ENCODE data around the gene AP3B2. TPM values are rescaled to one million over a fixed set of nuclear protein-coding genes. Genes with fewer than 3 reads are reported as not detected.

AP3B2 gene
- total and polyA plus RNA-seq, 4 donors, result 0.10 to 0.33 TPM; not detected in 2

DNA sequence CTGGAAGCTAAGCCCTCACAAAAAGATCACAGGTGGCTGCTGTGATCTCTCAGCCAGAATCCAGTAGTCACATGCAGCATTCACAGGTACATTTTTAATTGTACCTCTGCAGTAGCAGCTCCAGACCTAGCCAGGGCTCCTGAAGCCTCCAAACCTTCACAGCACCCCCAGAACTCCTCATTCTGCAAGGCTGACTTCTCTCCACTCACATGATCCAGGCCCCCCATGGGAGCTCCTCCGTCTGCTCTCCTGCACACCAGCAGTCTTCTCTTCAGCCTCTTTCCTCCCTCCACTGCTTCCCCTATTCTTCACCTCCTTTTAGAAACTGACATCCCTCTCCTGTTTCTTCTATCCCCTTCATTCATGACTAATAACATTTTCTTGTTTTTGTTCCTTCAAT lies 49.3 kb downstream of the AP3B2 start:
- H3K9me3 ChIP-seq (ENCODE audit: control insufficient read depth in 4 of 4, low read length in 3 of 4), result no peaks in the 10 kb centered on the region
- TF ChIP-seq TAF1 (conservative IDR thresholded peaks at IDR 0.05) (no peak), JUND (IDR thresholded peaks at IDR 0.05) (no peak), NR2F2 (IDR thresholded peaks at IDR 0.05) (no peak), FOXA1 (IDR thresholded peaks at IDR 0.05) (no peak), EGR1 (IDR thresholded peaks at IDR 0.05; ENCODE audit: low read depth in 2 of 2) (no peak), RXRA (IDR thresholded peaks at IDR 0.05) (no peak), YY1 (IDR thresholded peaks at IDR 0.05) (no peak), GABPA (IDR thresholded peaks at IDR 0.05 in 1 of 2, conservative IDR thresholded peaks at IDR 0.05 in 1 of 2) (no peak), HNF4G (IDR thresholded peaks at IDR 0.05) (no peak), HNF4A (conservative IDR thresholded peaks at IDR 0.05) (no peak)
- H3K4me3 ChIP-seq (ENCODE audit: low read depth in 1 of 3, low read length in 3 of 3), result no peak overlapping the region
- H3K27me3 ChIP-seq (ENCODE audit: control insufficient read depth in 4 of 4, insufficient read depth in 4 of 4, low read length in 3 of 4), result peaks cover 0 to 5% (median 1%) of the 10 kb centered on the region in 4 donors
- no peaks in the 10 kb centered on the region for H3K36me3 ChIP-seq (ENCODE audit: control insufficient read depth in 4 of 4, insufficient read depth in 3 of 4, low read depth in 1 of 4, low read length in 3 of 4)
- 52% methylated on average over 1 of the region's 1 CpG for WGBS
- no peak overlapping the region for H3K9ac ChIP-seq (ENCODE audit: low read depth in 1 of 2, low read length in 2 of 2)
- H3K27ac ChIP-seq (ENCODE audit: low read depth in 1 of 2, low read length in 2 of 2), result no peak overlapping the region
- DNase-seq (ENCODE audit: low spot score), result no peak
- no peaks in the 10 kb centered on the region for H3K4me1 ChIP-seq (ENCODE audit: control insufficient read depth in 4 of 4, insufficient read depth in 4 of 4, low read length in 3 of 4)

DNA sequence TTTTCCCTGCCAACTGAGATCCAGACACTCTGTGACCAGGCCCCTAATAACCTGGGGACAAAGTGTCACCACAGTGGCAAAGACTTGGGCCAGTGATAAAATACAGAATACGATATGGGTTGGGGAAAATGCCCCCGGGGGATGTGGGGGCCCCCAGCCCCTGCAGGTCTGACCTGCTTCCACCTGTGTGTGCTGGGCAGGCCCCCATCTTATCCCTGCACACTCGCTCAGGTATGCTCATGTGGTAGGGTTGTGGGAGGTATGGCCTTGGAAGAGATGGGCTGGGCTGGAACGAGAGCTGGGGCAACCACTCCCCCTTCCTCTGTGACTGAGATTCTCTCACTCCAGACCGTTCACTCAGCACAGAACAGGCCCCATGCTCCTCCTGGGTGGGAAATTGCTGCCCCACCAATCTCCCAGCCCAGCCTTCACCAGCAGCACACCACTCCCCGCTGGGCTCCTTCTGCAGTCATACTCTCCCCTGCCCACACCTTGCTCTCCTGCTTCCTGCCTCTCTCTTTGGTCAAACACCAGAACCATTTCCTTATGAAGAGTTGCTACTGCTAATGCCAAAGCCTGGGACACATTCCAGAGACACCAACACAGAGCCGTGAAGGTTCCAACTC lies 52.9 kb downstream of the AP3B2 start:
- H3K36me3 ChIP-seq (ENCODE audit: control insufficient read depth in 4 of 4, insufficient read depth in 3 of 4, low read depth in 1 of 4, low read length in 3 of 4), result no peaks in the 10 kb centered on the region
- 59% methylated on average over 7 of the region's 7 CpGs for WGBS
- TF ChIP-seq TAF1 (conservative IDR thresholded peaks at IDR 0.05) (no peak), EGR1 (IDR thresholded peaks at IDR 0.05; ENCODE audit: low read depth in 2 of 2) (no peak), SP1 (IDR thresholded peaks at IDR 0.05) (no peak), HNF4G (IDR thresholded peaks at IDR 0.05) (no peak), YY1 (IDR thresholded peaks at IDR 0.05) (no peak), GABPA (IDR thresholded peaks at IDR 0.05 in 1 of 2, conservative IDR thresholded peaks at IDR 0.05 in 1 of 2) (no peak)
- TF ChIP-seq, protein P1, sequence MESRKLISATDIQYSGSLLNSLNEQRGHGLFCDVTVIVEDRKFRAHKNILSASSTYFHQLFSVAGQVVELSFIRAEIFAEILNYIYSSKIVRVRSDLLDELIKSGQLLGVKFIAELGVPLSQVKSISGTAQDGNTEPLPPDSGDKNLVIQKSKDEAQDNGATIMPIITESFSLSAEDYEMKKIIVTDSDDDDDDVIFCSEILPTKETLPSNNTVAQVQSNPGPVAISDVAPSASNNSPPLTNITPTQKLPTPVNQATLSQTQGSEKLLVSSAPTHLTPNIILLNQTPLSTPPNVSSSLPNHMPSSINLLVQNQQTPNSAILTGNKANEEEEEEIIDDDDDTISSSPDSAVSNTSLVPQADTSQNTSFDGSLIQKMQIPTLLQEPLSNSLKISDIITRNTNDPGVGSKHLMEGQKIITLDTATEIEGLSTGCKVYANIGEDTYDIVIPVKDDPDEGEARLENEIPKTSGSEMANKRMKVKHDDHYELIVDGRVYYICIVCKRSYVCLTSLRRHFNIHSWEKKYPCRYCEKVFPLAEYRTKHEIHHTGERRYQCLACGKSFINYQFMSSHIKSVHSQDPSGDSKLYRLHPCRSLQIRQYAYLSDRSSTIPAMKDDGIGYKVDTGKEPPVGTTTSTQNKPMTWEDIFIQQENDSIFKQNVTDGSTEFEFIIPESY (IDR thresholded peaks at IDR 0.05), result no peak
- TF ChIP-seq, protein P2, sequence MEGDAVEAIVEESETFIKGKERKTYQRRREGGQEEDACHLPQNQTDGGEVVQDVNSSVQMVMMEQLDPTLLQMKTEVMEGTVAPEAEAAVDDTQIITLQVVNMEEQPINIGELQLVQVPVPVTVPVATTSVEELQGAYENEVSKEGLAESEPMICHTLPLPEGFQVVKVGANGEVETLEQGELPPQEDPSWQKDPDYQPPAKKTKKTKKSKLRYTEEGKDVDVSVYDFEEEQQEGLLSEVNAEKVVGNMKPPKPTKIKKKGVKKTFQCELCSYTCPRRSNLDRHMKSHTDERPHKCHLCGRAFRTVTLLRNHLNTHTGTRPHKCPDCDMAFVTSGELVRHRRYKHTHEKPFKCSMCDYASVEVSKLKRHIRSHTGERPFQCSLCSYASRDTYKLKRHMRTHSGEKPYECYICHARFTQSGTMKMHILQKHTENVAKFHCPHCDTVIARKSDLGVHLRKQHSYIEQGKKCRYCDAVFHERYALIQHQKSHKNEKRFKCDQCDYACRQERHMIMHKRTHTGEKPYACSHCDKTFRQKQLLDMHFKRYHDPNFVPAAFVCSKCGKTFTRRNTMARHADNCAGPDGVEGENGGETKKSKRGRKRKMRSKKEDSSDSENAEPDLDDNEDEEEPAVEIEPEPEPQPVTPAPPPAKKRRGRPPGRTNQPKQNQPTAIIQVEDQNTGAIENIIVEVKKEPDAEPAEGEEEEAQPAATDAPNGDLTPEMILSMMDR (IDR thresholded peaks at IDR 0.05; ENCODE audit: low read depth, low read length, missing input control), result no peak
- TF ChIP-seq, protein P3, sequence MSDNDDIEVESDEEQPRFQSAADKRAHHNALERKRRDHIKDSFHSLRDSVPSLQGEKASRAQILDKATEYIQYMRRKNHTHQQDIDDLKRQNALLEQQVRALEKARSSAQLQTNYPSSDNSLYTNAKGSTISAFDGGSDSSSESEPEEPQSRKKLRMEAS (IDR thresholded peaks at IDR 0.05), result no peak
- H3K4me3 ChIP-seq (ENCODE audit: low read depth in 1 of 3, low read length in 3 of 3), result no peak overlapping the region
- H3K27ac ChIP-seq (ENCODE audit: low read depth in 1 of 2, low read length in 2 of 2), result no peak overlapping the region
- no peaks in the 10 kb centered on the region for H3K9me3 ChIP-seq (ENCODE audit: control insufficient read depth in 4 of 4, low read length in 3 of 4)
- no peaks in the 10 kb centered on the region for H3K4me1 ChIP-seq (ENCODE audit: control insufficient read depth in 4 of 4, insufficient read depth in 4 of 4, low read length in 3 of 4)
- no peak for DNase-seq (ENCODE audit: low spot score)
- peaks cover 0 to 6% (median 0%) of the 10 kb centered on the region in 4 donors for H3K27me3 ChIP-seq (ENCODE audit: control insufficient read depth in 4 of 4, insufficient read depth in 4 of 4, low read length in 3 of 4)
- no peak overlapping the region for H3K9ac ChIP-seq (ENCODE audit: low read depth in 1 of 2, low read length in 2 of 2)

- Histone ChIP-seq H3K4me3 (ENCODE audit: low read depth in 1 of 3, low read length in 3 of 3) (no peak overlapping the region), H3K9ac (ENCODE audit: low read depth in 1 of 2, low read length in 2 of 2) (no peak overlapping the region), H3K27me3 (ENCODE audit: control insufficient read depth in 4 of 4, insufficient read depth in 4 of 4, low read length in 3 of 4) (peaks cover 0 to 6% (median 0%) of the 10 kb centered on the region in 4 donors), H3K27ac (ENCODE audit: low read depth in 1 of 2, low read length in 2 of 2) (no peak overlapping the region), H3K36me3 (ENCODE audit: control insufficient read depth in 4 of 4, insufficient read depth in 3 of 4, low read depth in 1 of 4, low read length in 3 of 4) (no peaks in the 10 kb centered on the region), H3K9me3 (ENCODE audit: control insufficient read depth in 4 of 4, low read length in 3 of 4) (no peaks in the 10 kb centered on the region), H3K4me1 (ENCODE audit: control insufficient read depth in 4 of 4, insufficient read depth in 4 of 4, low read length in 3 of 4) (no peaks in the 10 kb centered on the region)
- DNase-seq (ENCODE audit: low spot score), result no peak
- 70% methylated on average over 3 of the region's 3 CpGs for WGBS
- TF ChIP-seq EGR1 (IDR thresholded peaks at IDR 0.05; ENCODE audit: low read depth in 2 of 2) (no peak), RXRA (IDR thresholded peaks at IDR 0.05) (no peak), FOXA2 (IDR thresholded peaks at IDR 0.05) (no peak), JUND (IDR thresholded peaks at IDR 0.05) (no peak), GABPA (IDR thresholded peaks at IDR 0.05 in 1 of 2, conservative IDR thresholded peaks at IDR 0.05 in 1 of 2) (no peak), HNF4G (IDR thresholded peaks at IDR 0.05) (no peak), RAD21 (IDR thresholded peaks at IDR 0.05) (no peak), ATF3 (IDR thresholded peaks at IDR 0.05) (no peak)
- TF ChIP-seq, protein P1 (IDR thresholded peaks at IDR 0.05), result no peak
- TF ChIP-seq, protein P2 (IDR thresholded peaks at IDR 0.05; ENCODE audit: low read depth, low read length, missing input control), result no peak
These were observed 54.1 kb downstream of the AP3B2 start for GRCh38 chr15:82655606-82656005.

Measured in liver (tissue), 9 donors.